Measurements from ENCODE around the gene CYB5RL.

Gene CYB5RL

DNA sequence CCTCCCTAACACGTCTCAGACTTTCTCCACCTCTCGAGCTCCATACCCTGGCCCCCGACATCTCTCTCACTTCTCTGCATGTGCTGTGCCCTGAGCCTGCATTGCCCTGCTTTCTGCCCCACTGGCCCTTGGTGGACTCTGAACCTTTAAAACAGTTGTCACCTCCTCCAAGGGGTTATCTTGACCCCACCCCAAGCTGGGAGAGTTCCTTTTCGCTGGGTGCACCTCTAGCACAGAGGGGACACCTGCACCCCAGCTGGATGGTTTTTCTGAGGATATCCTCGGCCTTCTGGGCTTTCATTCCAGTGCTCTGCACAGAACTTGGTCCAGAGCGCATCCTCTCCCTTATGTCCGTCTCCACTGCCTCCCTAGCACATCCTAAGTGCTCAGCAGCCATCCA lies 42.8 kb downstream of the CYB5RL start:
- no peak for DNase-seq

- no peak for DNase-seq
These were observed 43.6 kb downstream of the CYB5RL start for GRCh38 chr1:54156201-54156600.

GRCh38 chr1:54153535-54154439 lies 46.0 kb downstream of the CYB5RL start:
- no peak for DNase-seq

DNA sequence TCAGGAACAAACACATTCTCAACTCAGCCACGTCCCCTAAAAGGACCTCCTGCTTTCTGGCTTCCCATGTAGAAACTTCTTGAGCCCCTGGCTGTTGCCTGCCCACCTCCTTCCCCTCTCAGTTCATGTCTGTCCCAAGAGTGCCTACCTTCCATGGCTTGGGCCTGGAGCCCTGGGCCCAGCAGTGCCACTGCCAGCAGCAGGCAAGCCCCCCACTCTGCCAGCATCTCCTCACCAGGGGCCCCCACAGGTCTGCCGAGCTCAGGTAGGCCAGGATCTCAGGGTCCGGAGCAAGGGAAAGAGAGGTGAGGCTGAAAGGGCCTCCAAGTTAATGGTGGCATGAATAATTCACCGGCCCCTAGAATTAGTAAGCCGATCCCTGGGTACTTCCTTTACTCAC lies 47.1 kb downstream of the CYB5RL start, which contains the start of gene CDCP2:
TSS of gene CDCP2 (minus strand) at position 305 of the 400 bp plus-strand sequence. CDS start at position 227, 78 bp downstream.
- DNase-seq, result no peak

DNA sequence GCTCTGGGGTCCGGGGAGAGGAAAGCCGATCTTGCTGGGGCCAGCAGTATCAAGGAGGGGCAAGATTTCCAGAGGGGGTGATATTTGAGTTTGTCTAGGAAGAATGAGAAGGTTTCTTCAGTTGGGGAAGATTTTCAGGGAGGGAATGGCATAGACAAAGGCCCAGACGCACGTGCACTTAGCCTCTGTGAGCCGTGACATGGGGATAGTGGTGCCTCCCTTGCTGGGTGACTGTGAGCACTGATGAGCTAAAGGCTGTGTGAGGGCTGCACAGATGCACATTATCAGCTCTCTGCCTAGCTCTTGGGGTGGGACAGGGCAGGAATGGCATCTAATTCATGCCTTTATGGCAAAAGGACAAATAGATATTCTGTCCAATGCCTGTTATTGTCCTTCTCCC lies 48.8 kb downstream of the CYB5RL start:
- DNase-seq, result no peak
